NB4 (cell line): Measurements from ENCODE around the gene RSPH6A.

ENCODE experiments used
- MYC ChIP-seq: IDR thresholded peaks from 2 replicates; pipeline ENCODE4 v1.6.1; 2011; ENCODE audit warnings: low read depth, low read length
- POLR2A ChIP-seq: IDR thresholded peaks from 2 replicates; pipeline ENCODE4 v1.6.1; 2011; ENCODE audit warnings: mild to moderate bottlenecking; ENCODE audit not compliant: insufficient read length; ENCODE audit errors: extremely low read depth
- TF ChIP-seq, protein P1 (sequence below): IDR thresholded peaks from one replicate; pipeline ENCODE4 v1.5.1; 2012; ENCODE audit warnings: low read depth, low read length
- TF ChIP-seq, protein P2 (sequence below): IDR thresholded peaks from 2 replicates; pipeline ENCODE4 v1.6.1; 2011; ENCODE audit warnings: low read depth, low read length

DNA sequence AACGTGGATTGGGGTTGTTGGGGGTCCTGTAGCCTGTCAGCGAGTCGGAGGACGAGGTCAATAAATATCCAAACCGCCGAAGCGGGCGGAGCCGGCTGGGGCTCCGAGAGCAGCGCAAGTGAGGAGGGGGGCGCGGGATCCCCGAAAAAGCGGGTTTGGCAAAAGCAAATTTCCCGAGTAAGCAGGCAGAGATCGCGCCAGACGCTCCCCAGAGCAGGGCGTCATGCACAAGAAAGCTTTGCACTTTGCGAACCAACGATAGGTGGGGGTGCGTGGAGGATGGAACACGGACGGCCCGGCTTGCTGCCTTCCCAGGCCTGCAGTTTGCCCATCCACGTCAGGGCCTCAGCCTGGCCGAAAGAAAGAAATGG lies 45.3 kb downstream of the RSPH6A start:
- TF ChIP-seq, protein P1, sequence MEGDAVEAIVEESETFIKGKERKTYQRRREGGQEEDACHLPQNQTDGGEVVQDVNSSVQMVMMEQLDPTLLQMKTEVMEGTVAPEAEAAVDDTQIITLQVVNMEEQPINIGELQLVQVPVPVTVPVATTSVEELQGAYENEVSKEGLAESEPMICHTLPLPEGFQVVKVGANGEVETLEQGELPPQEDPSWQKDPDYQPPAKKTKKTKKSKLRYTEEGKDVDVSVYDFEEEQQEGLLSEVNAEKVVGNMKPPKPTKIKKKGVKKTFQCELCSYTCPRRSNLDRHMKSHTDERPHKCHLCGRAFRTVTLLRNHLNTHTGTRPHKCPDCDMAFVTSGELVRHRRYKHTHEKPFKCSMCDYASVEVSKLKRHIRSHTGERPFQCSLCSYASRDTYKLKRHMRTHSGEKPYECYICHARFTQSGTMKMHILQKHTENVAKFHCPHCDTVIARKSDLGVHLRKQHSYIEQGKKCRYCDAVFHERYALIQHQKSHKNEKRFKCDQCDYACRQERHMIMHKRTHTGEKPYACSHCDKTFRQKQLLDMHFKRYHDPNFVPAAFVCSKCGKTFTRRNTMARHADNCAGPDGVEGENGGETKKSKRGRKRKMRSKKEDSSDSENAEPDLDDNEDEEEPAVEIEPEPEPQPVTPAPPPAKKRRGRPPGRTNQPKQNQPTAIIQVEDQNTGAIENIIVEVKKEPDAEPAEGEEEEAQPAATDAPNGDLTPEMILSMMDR = no peak
- TF ChIP-seq POLR2A (no peak), MYC (no peak)
- TF ChIP-seq, protein P2, sequence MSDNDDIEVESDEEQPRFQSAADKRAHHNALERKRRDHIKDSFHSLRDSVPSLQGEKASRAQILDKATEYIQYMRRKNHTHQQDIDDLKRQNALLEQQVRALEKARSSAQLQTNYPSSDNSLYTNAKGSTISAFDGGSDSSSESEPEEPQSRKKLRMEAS = no peak
